HEK293 (cell line): Measurements from ENCODE around the gene BCL2A1.

Experiments used
- HOXA7 ChIP-seq: sonication (generic); formaldehyde crosslinking; IDR thresholded peaks from 2 replicates; pipeline ENCODE4 v1.8.1; 2022; ENCODE audit warnings: missing genetic modification reagents, borderline replicate concordance
- ZNF350 ChIP-seq: fragments of 450-650 bp; formaldehyde crosslinking; IDR thresholded peaks from 2 replicates; pipeline ENCODE4 v1.5.0; 2017; ENCODE audit warnings: missing biosample characterization, mild to moderate bottlenecking, missing genetic modification characterization
- TF ChIP-seq, protein P1 (sequence below): fragments of 450-650 bp; formaldehyde crosslinking; IDR thresholded peaks from 2 replicates; pipeline ENCODE4 v1.5.1; 2016; ENCODE audit warnings: missing biosample characterization, missing genetic modification characterization

DNA sequence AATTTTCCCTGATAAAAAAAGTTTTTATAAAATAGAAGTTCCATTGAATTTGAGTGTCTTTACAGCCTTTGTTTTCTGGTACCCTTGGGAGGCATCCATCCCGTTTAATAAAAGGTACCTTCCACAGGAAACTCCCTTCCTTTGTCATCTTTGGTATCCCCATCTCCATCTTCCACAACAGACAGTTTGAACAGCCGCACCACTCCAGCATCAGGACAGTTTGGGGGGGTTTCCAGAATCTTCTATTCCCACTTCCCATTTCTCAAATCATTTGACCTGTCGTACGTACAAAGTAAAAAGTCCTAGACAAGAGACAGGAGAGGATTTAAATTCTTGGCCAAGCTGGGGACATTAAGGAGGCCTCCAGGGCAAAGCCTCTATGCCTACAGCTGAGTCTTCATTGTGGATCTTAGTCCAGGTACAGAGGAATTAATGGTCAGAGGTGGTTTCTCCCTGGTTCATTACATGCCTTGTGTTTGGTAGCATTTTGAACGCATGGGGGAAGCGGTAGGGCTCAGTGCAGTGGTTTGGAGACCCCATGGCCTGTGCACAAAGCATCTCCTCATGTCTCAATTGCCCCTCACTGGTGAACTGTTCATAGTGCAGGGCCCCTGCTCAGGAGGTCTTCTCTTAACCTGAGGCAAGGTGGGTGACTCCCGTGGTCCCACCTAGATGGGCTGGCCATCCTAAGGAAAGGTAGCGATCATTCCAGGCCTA lies 19.4 kb upstream of the BCL2A1 start:
- TF ChIP-seq, protein P1, sequence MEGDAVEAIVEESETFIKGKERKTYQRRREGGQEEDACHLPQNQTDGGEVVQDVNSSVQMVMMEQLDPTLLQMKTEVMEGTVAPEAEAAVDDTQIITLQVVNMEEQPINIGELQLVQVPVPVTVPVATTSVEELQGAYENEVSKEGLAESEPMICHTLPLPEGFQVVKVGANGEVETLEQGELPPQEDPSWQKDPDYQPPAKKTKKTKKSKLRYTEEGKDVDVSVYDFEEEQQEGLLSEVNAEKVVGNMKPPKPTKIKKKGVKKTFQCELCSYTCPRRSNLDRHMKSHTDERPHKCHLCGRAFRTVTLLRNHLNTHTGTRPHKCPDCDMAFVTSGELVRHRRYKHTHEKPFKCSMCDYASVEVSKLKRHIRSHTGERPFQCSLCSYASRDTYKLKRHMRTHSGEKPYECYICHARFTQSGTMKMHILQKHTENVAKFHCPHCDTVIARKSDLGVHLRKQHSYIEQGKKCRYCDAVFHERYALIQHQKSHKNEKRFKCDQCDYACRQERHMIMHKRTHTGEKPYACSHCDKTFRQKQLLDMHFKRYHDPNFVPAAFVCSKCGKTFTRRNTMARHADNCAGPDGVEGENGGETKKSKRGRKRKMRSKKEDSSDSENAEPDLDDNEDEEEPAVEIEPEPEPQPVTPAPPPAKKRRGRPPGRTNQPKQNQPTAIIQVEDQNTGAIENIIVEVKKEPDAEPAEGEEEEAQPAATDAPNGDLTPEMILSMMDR = no peak
- TF ChIP-seq ZNF350 (tag by site-specific recombination) (no peak), HOXA7 (CRISPR knock-in tag) (no peak)
